Measurements from ENCODE around the gene IL1B.

DNA sequence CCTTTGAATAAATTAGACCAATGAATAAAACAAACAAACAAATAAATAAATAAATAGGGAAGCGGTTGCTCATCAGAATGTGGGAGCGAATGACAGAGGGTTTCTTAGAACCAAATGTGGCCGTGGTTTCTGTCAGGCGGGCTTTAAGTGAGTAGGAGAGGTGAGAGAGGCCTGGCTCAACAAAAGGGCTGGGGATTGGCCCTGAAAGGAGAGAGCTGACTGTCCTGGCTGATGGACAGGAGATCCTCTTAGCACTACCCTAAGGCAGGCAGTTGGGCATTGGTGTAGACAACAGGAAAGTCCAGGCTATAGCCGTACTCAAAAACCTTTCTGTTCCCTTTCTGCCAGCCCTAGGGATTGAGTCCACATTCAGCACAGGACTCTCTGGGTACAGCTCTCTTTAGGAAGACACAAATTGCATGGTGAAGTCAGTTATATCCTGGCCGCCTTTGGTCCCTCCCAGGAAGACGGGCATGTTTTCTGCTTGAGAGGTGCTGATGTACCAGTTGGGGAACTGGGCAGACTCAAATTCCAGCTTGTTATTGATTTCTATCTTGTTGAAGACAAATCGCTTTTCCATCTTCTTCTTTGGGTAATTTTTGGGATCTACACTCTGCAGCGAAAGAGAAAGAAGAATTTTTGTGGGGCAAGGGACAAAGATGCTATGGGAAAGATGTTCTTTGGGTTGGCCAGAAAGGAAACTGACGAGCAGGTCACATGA lies 6.5 kb downstream of the IL1B start:
- no peak for TF ChIP-seq REST (IDR thresholded peaks at IDR 0.05; ENCODE audit: insufficient read depth in 1 of 2, low read depth in 2 of 2, low read length in 1 of 2)
- TF ChIP-seq, protein P1, sequence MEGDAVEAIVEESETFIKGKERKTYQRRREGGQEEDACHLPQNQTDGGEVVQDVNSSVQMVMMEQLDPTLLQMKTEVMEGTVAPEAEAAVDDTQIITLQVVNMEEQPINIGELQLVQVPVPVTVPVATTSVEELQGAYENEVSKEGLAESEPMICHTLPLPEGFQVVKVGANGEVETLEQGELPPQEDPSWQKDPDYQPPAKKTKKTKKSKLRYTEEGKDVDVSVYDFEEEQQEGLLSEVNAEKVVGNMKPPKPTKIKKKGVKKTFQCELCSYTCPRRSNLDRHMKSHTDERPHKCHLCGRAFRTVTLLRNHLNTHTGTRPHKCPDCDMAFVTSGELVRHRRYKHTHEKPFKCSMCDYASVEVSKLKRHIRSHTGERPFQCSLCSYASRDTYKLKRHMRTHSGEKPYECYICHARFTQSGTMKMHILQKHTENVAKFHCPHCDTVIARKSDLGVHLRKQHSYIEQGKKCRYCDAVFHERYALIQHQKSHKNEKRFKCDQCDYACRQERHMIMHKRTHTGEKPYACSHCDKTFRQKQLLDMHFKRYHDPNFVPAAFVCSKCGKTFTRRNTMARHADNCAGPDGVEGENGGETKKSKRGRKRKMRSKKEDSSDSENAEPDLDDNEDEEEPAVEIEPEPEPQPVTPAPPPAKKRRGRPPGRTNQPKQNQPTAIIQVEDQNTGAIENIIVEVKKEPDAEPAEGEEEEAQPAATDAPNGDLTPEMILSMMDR (IDR thresholded peaks at IDR 0.05), result no peak
- no peak for TF ChIP-seq POLR2AphosphoS5 (IDR thresholded peaks at IDR 0.05; ENCODE audit: low read depth, low read length)
- no peak for TF ChIP-seq SIN3A (IDR thresholded peaks at IDR 0.05; ENCODE audit: borderline replicate concordance, insufficient read depth, low read depth, low read length)
